ENCODE results near the gene AGBL4.

The AGBL4 gene

DNA sequence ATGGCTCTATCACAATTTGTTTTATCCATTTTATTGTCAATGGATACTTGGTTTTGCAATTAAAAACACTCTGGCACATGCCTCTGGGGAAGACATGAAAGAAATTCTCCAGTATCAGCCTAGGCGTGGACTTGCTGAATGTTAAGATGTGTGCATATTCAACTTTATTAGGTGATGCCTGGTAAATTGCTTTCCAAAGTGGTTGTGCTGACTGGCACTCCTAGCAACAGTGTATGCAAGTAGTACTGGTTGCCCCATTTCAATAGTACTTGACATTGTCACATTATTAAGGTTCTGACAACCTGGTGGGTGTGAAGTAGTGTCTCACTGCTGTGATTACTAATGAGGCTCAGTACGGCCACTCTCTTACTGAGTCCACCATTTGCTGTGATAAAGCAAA, 1295.2 kb downstream of the AGBL4 start:
- Histone ChIP-seq H3K9ac (ENCODE audit: low read length) (no peak overlapping the region), H4K20me1 (ENCODE audit: insufficient read depth, low read length) (no peaks in the 10 kb centered on the region), H3K4me3 (ENCODE audit: low read depth, low read length, poor library complexity, severe bottlenecking) (no peak overlapping the region), H3K36me3 (ENCODE audit: insufficient read depth, low read length) (no peaks in the 10 kb centered on the region), H3K79me2 (ENCODE audit: insufficient read depth, low read length) (no peaks in the 10 kb centered on the region), H3K4me1 (ENCODE audit: insufficient read depth, low read length, severe bottlenecking) (no peaks in the 10 kb centered on the region), H3K27me3 (ENCODE audit: insufficient read depth, low read length) (no peaks in the 10 kb centered on the region), H3K27ac (ENCODE audit: low read depth, low read length, poor library complexity, severe bottlenecking) (no peak overlapping the region), H3K9me2 (ENCODE audit: low read depth, low read length) (no peaks in the 10 kb centered on the region), H3F3A (ENCODE audit: insufficient read depth, low read length) (no peaks in the 10 kb centered on the region), H3K4me2 (ENCODE audit: low read length) (no peak overlapping the region), H2AFZ (ENCODE audit: low read length) (no peak overlapping the region), H3K9me3 (ENCODE audit: low read length) (no peaks in the 10 kb centered on the region)
- TF ChIP-seq, protein P1, sequence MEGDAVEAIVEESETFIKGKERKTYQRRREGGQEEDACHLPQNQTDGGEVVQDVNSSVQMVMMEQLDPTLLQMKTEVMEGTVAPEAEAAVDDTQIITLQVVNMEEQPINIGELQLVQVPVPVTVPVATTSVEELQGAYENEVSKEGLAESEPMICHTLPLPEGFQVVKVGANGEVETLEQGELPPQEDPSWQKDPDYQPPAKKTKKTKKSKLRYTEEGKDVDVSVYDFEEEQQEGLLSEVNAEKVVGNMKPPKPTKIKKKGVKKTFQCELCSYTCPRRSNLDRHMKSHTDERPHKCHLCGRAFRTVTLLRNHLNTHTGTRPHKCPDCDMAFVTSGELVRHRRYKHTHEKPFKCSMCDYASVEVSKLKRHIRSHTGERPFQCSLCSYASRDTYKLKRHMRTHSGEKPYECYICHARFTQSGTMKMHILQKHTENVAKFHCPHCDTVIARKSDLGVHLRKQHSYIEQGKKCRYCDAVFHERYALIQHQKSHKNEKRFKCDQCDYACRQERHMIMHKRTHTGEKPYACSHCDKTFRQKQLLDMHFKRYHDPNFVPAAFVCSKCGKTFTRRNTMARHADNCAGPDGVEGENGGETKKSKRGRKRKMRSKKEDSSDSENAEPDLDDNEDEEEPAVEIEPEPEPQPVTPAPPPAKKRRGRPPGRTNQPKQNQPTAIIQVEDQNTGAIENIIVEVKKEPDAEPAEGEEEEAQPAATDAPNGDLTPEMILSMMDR (IDR thresholded peaks at IDR 0.05; ENCODE audit: low read length): no peak
- no peak for TF ChIP-seq EZH2 (IDR thresholded peaks at IDR 0.05; ENCODE audit: borderline replicate concordance, low read length)

GRCh38 chr1:48726557-48727215, 1297.1 kb downstream of the AGBL4 start:
- Histone ChIP-seq H3K9ac (ENCODE audit: low read length) (no peak overlapping the region), H3K4me3 (ENCODE audit: low read depth, low read length, poor library complexity, severe bottlenecking) (no peak overlapping the region), H3K9me3 (ENCODE audit: low read length) (no peaks in the 10 kb centered on the region), H3K4me2 (ENCODE audit: low read length) (no peak overlapping the region), H3K27ac (ENCODE audit: low read depth, low read length, poor library complexity, severe bottlenecking) (no peak overlapping the region), H4K20me1 (ENCODE audit: insufficient read depth, low read length) (no peaks in the 10 kb centered on the region), H2AFZ (ENCODE audit: low read length) (no peak overlapping the region), H3F3A (ENCODE audit: insufficient read depth, low read length) (no peaks in the 10 kb centered on the region), H3K79me2 (ENCODE audit: insufficient read depth, low read length) (no peaks in the 10 kb centered on the region), H3K9me2 (ENCODE audit: low read depth, low read length) (no peaks in the 10 kb centered on the region), H3K4me1 (ENCODE audit: insufficient read depth, low read length, severe bottlenecking) (no peaks in the 10 kb centered on the region), H3K36me3 (ENCODE audit: insufficient read depth, low read length) (no peaks in the 10 kb centered on the region), H3K27me3 (ENCODE audit: insufficient read depth, low read length) (no peaks in the 10 kb centered on the region)
- TF ChIP-seq, protein P1 (IDR thresholded peaks at IDR 0.05; ENCODE audit: low read length): no peak
- no peak for TF ChIP-seq EZH2 (IDR thresholded peaks at IDR 0.05; ENCODE audit: borderline replicate concordance, low read length)

DNA sequence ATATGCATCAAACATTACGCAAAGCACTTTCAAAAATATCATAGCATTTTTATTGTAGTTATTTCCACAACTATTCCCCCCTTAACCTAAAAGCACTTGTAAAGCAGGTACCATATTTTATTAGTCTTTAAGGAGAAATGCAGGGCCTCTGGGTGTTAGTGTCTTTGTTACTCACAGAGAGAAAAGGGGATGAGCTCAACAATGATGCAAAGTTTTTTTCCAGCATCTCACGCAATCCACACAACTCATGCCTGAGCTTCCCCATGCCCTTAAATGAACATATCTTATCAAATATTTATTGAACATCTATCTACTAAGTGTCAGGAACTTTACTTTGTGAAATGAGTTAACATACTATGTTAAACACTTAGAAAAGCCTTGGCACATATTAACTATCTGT, 1297.6 kb downstream of the AGBL4 start:
- no peaks in the 10 kb centered on the region for H3K9me3 ChIP-seq (ENCODE audit: low read length)

More for the DNA sequence above, 1297.6 kb downstream of the AGBL4 start:
- no peaks in the 10 kb centered on the region for H3K9me2 ChIP-seq (ENCODE audit: low read depth, low read length)
- no peak overlapping the region for H3K27ac ChIP-seq (ENCODE audit: low read depth, low read length, poor library complexity, severe bottlenecking)
- H3K4me1 ChIP-seq (ENCODE audit: insufficient read depth, low read length, severe bottlenecking): no peaks in the 10 kb centered on the region
- no peak overlapping the region for H3K4me3 ChIP-seq (ENCODE audit: low read depth, low read length, poor library complexity, severe bottlenecking)
- H3K36me3 ChIP-seq (ENCODE audit: insufficient read depth, low read length): no peaks in the 10 kb centered on the region
- no peaks in the 10 kb centered on the region for H3K79me2 ChIP-seq (ENCODE audit: insufficient read depth, low read length)
- H3K27me3 ChIP-seq (ENCODE audit: insufficient read depth, low read length): no peaks in the 10 kb centered on the region
- H3F3A ChIP-seq (ENCODE audit: insufficient read depth, low read length): no peaks in the 10 kb centered on the region
- H4K20me1 ChIP-seq (ENCODE audit: insufficient read depth, low read length): no peaks in the 10 kb centered on the region
- TF ChIP-seq, protein P1 (IDR thresholded peaks at IDR 0.05; ENCODE audit: low read length): no peak
- TF ChIP-seq EZH2 (IDR thresholded peaks at IDR 0.05; ENCODE audit: borderline replicate concordance, low read length): no peak
- H3K9ac ChIP-seq (ENCODE audit: low read length): no peak overlapping the region
- no peak overlapping the region for H3K4me2 ChIP-seq (ENCODE audit: low read length)
- H2AFZ ChIP-seq (ENCODE audit: low read length): no peak overlapping the region

Measured in OCI-LY1 (cell line).